Measurements from ENCODE around the gene FAM131A.

GRCh38 chr3:184290331-184290730, 47.1 kb upstream of the FAM131A start:
- TF ChIP-seq, protein P1, sequence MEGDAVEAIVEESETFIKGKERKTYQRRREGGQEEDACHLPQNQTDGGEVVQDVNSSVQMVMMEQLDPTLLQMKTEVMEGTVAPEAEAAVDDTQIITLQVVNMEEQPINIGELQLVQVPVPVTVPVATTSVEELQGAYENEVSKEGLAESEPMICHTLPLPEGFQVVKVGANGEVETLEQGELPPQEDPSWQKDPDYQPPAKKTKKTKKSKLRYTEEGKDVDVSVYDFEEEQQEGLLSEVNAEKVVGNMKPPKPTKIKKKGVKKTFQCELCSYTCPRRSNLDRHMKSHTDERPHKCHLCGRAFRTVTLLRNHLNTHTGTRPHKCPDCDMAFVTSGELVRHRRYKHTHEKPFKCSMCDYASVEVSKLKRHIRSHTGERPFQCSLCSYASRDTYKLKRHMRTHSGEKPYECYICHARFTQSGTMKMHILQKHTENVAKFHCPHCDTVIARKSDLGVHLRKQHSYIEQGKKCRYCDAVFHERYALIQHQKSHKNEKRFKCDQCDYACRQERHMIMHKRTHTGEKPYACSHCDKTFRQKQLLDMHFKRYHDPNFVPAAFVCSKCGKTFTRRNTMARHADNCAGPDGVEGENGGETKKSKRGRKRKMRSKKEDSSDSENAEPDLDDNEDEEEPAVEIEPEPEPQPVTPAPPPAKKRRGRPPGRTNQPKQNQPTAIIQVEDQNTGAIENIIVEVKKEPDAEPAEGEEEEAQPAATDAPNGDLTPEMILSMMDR (conservative IDR thresholded peaks at IDR 0.05; ENCODE audit: low read length) = no peak
- TF ChIP-seq EZH2phosphoT487 (IDR thresholded peaks at IDR 0.05; ENCODE audit: borderline replicate concordance, low read depth, low read length) = no peak
